Measurements from ENCODE around the gene DAGLA. TPM values are rescaled to one million over a fixed set of nuclear protein-coding genes. Genes with fewer than 3 reads are reported as not detected.

Gene DAGLA
- polyA plus RNA-seq, 4 donors, result 3.3 to 4.7 (median 3.4) TPM

GRCh38 chr11:61687420-61687819, 7.2 kb downstream of the DAGLA start:
- DNase-seq (ENCODE audit: low read depth in 4 of 4, low spot score in 3 of 4), result no peak

- DNase-seq (ENCODE audit: low read depth in 4 of 4, low spot score in 3 of 4), result no peak
Observed at GRCh38 chr11:61688365-61689163, 8.4 kb downstream of the DAGLA start.

GRCh38 chr11:61689164-61689496, 8.9 kb downstream of the DAGLA start:
- no peak for DNase-seq (ENCODE audit: low read depth in 4 of 4, low spot score in 3 of 4)

GRCh38 chr11:61690706-61691379, 10.7 kb downstream of the DAGLA start:
- no peak for DNase-seq (ENCODE audit: low read depth in 4 of 4, low spot score in 3 of 4)

- no peak for DNase-seq (ENCODE audit: low read depth in 4 of 4, low spot score in 3 of 4)
Observed at GRCh38 chr11:61691380-61692156, 11.4 kb downstream of the DAGLA start.

GRCh38 chr11:61693922-61694601, 13.9 kb downstream of the DAGLA start:
- no peak for DNase-seq (ENCODE audit: low read depth in 4 of 4, low spot score in 3 of 4)

- DNase-seq (ENCODE audit: low read depth in 4 of 4, low spot score in 3 of 4), result no peak
Observed at GRCh38 chr11:61694602-61694939, 14.4 kb downstream of the DAGLA start.

GRCh38 chr11:61694946-61695706, 14.9 kb downstream of the DAGLA start:
- DNase-seq (ENCODE audit: low read depth in 4 of 4, low spot score in 3 of 4), result no peak

GRCh38 chr11:61695917-61696316, 15.7 kb downstream of the DAGLA start:
- no peak for DNase-seq (ENCODE audit: low read depth in 4 of 4, low spot score in 3 of 4)

- no peak for DNase-seq (ENCODE audit: low read depth in 4 of 4, low spot score in 3 of 4)
Observed at GRCh38 chr11:61696602-61697001, 16.4 kb downstream of the DAGLA start.

- DNase-seq (ENCODE audit: low read depth in 4 of 4, low spot score in 3 of 4), result no peak
Observed at GRCh38 chr11:61697078-61697502, 16.9 kb downstream of the DAGLA start.

- DNase-seq (ENCODE audit: low read depth in 4 of 4, low spot score in 3 of 4), result no peak
Observed at GRCh38 chr11:61697764-61698163, 17.6 kb downstream of the DAGLA start.

GRCh38 chr11:61698173-61698948, 18.2 kb downstream of the DAGLA start:
- DNase-seq (ENCODE audit: low read depth in 4 of 4, low spot score in 3 of 4), result no peak

GRCh38 chr11:61699737-61700160, 19.6 kb downstream of the DAGLA start:
- no peak for DNase-seq (ENCODE audit: low read depth in 4 of 4, low spot score in 3 of 4)

GRCh38 chr11:61700212-61700611, 20.0 kb downstream of the DAGLA start:
- DNase-seq (ENCODE audit: low read depth in 4 of 4, low spot score in 3 of 4), result no peak

GRCh38 chr11:61700720-61701119, 20.5 kb downstream of the DAGLA start:
- DNase-seq (ENCODE audit: low read depth in 4 of 4, low spot score in 3 of 4), result no peak

- DNase-seq (ENCODE audit: low read depth in 4 of 4, low spot score in 3 of 4), result no peak
Observed at GRCh38 chr11:61701242-61701886, 21.2 kb downstream of the DAGLA start.

- no peak for DNase-seq (ENCODE audit: low read depth in 4 of 4, low spot score in 3 of 4)
Observed at GRCh38 chr11:61702701-61703312, 22.6 kb downstream of the DAGLA start.

- DNase-seq (ENCODE audit: low read depth in 4 of 4, low spot score in 3 of 4), result no peak
Observed at GRCh38 chr11:61704838-61705237, 24.6 kb downstream of the DAGLA start.
